T-helper 2 cell treated with Interferon-gamma antibody and Interleukin-4, amounts not matched to agents 5 μg/mL and 100 μg/mL, for 36 hours (primary cell): ENCODE measurements around the gene DIDO1.
A peak's percentile ranks its signal among the peaks of the same experiment; 100 is the strongest.

Experiments used
- DNase-seq: peaks from one replicate; pipeline ENCODE4 v3.0.0; 2021; ENCODE audit warnings: low spot score
- H3K27ac Mint-ChIP-seq: one replicate; pipeline ENCODE4 v1.8.0; 2021; ENCODE audit warnings: mild to moderate bottlenecking, mixed read lengths
- H3K27me3 Mint-ChIP-seq: one replicate; pipeline ENCODE4 v1.8.0; 2021; ENCODE audit warnings: low read depth, mixed read lengths
- H3K36me3 Mint-ChIP-seq: one replicate; pipeline ENCODE4 v1.8.0; 2021; ENCODE audit warnings: low read depth, mixed read lengths
- H3K4me1 Mint-ChIP-seq: one replicate; pipeline ENCODE4 v1.8.0; 2021; ENCODE audit warnings: low read depth, mixed read lengths
- H3K4me3 Mint-ChIP-seq: one replicate; pipeline ENCODE4 v1.8.0; 2022; ENCODE audit warnings: mild to moderate bottlenecking, moderate library complexity, mixed read lengths
- H3K9me3 Mint-ChIP-seq: one replicate; pipeline ENCODE4 v1.8.0; 2021; ENCODE audit warnings: mixed read lengths

The DIDO1 gene

DNA sequence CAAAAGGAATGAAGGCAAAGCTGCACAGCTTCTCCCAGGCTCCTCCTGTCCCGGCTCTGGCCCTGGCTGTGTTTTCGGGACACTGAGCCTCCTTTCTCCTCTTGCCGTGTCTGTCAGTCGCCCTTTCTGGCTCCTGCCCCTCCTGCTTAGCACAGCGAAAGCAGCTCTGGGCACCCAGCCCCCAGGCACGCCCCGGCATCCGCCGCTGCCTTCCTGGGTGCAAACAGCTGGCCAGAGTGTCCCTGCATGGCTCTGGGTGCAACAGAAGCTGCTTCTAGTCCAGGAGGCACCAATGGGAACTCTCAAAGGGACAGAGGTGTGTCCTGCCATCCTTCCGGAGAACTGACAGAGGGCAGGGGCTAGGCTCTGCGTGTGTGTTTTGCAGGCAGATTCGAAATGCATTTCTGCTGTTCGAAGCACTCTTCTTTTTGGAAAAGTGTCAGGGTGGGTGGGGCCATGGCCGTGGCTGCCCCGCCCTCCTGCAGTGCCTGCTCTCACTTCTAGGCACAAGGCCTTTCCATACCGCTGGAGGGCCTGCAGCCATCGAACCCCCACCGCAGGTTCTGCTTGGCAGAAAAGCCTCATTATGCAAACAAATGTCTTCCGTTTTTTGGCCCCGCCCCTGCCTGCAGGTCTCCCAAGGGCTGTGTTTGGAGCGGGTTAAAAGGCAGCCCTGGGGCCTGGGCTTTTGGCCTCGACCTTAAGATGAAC is 93.9 kb downstream of the DIDO1 start:
- Mint-ChIP-seq H3K27me3 (no peaks in the 10 kb centered on the region), H3K36me3 (no peaks in the 10 kb centered on the region), H3K27ac (peak overlapping the region; percentile 52), H3K4me3 (peak overlapping the region; percentile 28), H3K4me1 (peaks cover 8% of the 10 kb centered on the region), H3K9me3 (no peaks in the 10 kb centered on the region)
- peak; percentile 44 for DNase-seq

DNA sequence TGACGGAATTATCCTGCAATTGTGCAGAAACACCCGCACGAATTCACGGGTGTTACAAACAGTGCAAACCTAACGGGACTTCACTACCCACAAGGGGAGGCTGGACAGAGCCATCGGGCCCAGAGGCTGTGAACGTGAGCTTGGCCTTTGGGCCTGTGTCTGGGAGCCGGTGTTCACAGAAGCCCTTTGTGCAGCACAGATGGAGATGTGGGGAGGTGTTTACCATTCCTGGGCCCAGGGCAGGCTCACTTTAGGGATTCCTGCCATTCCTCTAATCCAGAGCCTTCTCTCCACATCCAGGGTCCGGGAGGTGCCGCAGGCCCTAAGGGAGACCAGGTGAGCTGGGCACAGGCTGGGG is 94.5 kb downstream of the DIDO1 start:
- no peaks in the 10 kb centered on the region for H3K27me3 Mint-ChIP-seq
- no peaks in the 10 kb centered on the region for H3K36me3 Mint-ChIP-seq
- peaks cover 8% of the 10 kb centered on the region for H3K4me1 Mint-ChIP-seq
- no peak overlapping the region for H3K4me3 Mint-ChIP-seq
- H3K9me3 Mint-ChIP-seq = no peaks in the 10 kb centered on the region
- DNase-seq = no peak
- H3K27ac Mint-ChIP-seq = peak overlapping the region; percentile 52

DNA sequence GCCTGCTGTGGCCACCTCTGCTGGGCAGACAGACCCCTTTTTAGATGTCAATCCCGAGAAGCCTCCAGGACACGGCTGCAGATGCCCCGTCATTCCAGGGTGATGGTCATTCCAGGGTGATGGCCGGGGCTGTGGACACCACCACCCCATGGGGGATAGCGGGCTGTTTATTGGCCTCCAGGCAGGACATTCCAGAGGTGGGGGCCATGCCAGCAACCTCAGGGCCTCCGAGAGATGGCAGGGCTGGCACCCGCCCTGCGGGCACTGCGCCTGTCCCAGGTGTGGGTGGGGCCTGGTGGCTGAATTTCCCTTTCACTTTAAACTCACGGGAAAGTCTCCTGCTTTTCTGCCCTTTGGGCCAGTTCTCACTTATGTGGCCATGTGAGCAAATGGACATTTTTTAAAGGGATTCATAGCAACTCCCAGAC is 94.9 kb downstream of the DIDO1 start:
- Mint-ChIP-seq H3K27ac (no peak overlapping the region), H3K9me3 (no peaks in the 10 kb centered on the region), H3K36me3 (no peaks in the 10 kb centered on the region), H3K27me3 (no peaks in the 10 kb centered on the region), H3K4me3 (no peak overlapping the region), H3K4me1 (peaks cover 8% of the 10 kb centered on the region)
- DNase-seq = no peak

DNA sequence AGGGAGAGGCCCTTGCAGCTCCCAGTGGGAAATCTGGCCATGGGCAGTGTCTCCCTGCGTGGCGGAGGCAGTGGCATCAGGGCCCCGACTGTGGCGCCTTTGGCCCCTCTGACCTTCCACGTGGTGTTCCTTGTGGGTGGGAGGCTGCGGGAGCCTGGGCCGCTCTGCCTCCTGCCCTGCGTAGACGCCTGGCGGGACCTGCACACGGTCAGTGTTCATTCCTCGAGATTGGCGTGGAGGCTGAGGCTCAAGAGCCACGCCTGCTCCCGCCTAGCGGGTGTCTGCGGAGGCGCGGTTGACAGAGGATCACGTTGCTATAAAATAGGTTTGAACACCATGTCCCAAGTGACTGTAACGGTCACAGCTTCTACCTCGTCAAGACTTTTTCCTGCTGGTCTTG is 95.5 kb downstream of the DIDO1 start:
- Mint-ChIP-seq H3K9me3 (no peaks in the 10 kb centered on the region), H3K27me3 (no peaks in the 10 kb centered on the region), H3K4me1 (peaks cover 8% of the 10 kb centered on the region), H3K4me3 (no peak overlapping the region), H3K27ac (no peak overlapping the region), H3K36me3 (no peaks in the 10 kb centered on the region)
- DNase-seq = no peak

GRCh38 chr20:62830251-62830650 is 96.1 kb downstream of the DIDO1 start:
- no peak overlapping the region for H3K4me3 Mint-ChIP-seq
- peaks cover 8% of the 10 kb centered on the region for H3K4me1 Mint-ChIP-seq
- no peak for DNase-seq
- H3K27me3 Mint-ChIP-seq = no peaks in the 10 kb centered on the region
- no peaks in the 10 kb centered on the region for H3K36me3 Mint-ChIP-seq
- H3K27ac Mint-ChIP-seq = no peak overlapping the region
- H3K9me3 Mint-ChIP-seq = no peaks in the 10 kb centered on the region

DNA sequence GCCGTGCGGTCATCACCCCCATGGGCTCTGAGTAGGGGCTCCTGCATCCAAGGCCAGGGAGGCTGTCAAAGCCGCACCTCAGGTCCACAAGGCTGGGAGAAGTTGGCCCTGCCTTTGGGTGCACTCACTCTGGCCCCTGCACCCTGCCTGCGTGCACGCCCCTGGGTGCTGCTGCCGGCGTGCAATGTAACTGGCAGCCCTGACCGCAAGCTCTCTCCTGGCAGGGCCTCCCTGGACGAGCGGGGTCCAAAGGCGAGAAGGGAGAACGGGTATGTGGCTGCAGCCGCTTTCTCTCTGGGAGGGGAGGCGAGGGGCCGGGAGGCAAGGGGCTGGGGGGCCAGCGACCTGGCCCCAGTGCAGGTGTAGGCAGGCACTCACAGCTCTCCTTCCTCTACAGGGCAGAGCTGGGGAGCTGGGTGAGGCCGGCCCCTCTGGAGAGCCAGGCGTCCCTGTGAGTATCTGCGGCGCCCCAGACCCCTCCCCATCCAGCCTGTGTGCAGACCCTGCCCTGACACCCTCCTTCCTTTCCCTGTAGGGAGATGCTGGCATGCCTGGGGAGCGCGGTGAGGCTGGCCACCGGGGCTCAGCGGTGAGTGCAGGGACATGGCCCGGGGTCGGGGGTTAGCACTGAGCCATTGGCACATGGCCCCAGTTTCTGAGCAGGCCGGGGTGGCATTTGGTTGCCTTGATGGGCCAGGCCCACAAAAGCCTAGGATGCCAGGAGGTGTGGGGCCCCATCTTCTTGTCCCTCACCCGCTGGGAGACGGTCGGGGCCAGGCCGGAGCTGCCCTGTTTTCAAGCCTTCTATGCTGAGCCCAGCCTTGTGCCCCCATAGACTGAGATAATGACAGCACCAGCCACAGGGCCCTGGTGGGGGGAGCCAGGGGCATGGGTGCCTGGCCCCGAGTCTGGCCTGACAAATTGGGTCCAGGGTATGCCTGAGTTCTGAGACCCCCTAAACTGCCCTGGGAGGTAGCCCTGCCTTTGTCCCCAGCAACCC is 96.8 kb downstream of the DIDO1 start:
- H3K27me3 Mint-ChIP-seq = no peaks in the 10 kb centered on the region
- no peak overlapping the region for H3K27ac Mint-ChIP-seq
- peaks cover 8% of the 10 kb centered on the region for H3K4me1 Mint-ChIP-seq
- no peaks in the 10 kb centered on the region for H3K9me3 Mint-ChIP-seq
- no peak overlapping the region for H3K4me3 Mint-ChIP-seq
- no peaks in the 10 kb centered on the region for H3K36me3 Mint-ChIP-seq
- DNase-seq = no peak

GRCh38 chr20:62828511-62829230 is 97.6 kb downstream of the DIDO1 start:
- Mint-ChIP-seq H3K27ac (no peak overlapping the region), H3K36me3 (no peaks in the 10 kb centered on the region), H3K9me3 (no peaks in the 10 kb centered on the region), H3K4me1 (peaks cover 8% of the 10 kb centered on the region), H3K4me3 (no peak overlapping the region), H3K27me3 (no peaks in the 10 kb centered on the region)
- DNase-seq = no peak

DNA sequence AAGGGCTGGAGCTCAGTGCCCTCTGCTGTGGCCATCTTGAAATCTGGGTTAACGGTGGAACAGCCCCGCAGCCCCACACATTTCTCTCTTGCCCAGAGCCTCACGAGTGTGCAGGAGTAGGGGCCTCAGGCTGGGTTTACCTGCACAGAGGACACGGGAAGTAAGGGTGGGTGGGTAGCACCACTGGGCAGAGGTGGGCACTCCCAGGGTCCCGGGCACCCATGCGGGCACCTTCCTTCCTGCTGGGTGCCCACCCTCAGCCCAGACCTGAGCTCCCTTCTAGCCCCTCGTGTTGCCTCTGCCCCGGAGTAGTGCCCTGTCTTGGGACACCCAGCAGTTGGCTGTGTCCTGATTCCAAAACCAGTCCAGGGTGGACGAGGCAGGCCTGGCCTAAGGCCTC is 98.3 kb downstream of the DIDO1 start:
- Mint-ChIP-seq H3K27ac (no peak overlapping the region), H3K4me1 (peaks cover 8% of the 10 kb centered on the region), H3K9me3 (no peaks in the 10 kb centered on the region), H3K36me3 (no peaks in the 10 kb centered on the region), H3K27me3 (no peaks in the 10 kb centered on the region), H3K4me3 (no peak overlapping the region)
- DNase-seq = no peak
